Breast epithelium (tissue), 3 donors: ENCODE results near the gene UTP11.

Source experiments
- CTCF ChIP-seq, 3 donors: fragments of 450-650 bp; IDR thresholded peaks; one replicate each; pipeline ENCODE4 v1.5.1; 2016 to 2017; ENCODE audit warnings: antibody characterized with exemption in 3 of 3, mild to moderate bottlenecking in 3 of 3, moderate library complexity in 3 of 3
- POLR2A ChIP-seq: fragments of 450-650 bp; IDR thresholded peaks from one replicate; pipeline ENCODE4 v1.6.1; 2016; ENCODE audit warnings: antibody characterized with exemption, mild to moderate bottlenecking, moderate library complexity

- TF ChIP-seq CTCF (IDR thresholded peaks at IDR 0.05) (no peak), POLR2A (no peak)
Measured at GRCh38 chr1:38029685-38030511, 17.4 kb downstream of the UTP11 start.
